Measurements from ENCODE around the gene SPATA31D3.
"Not testable (repeated sequence)": the region's sequence is repeated elsewhere in the genome, so short reads cannot be mapped to it uniquely, and the experiment has no call there.

The SPATA31D3 gene

GRCh38 chr9:81943393-81943792 is at the start of gene SPATA31D3:
SPATA31D3 (plus strand) TSS chr9:81943500; CDS start chr9:81943586, 86 bp downstream.
- not testable (repeated sequence) for DNase-seq (ENCODE audit: low read depth in 2 of 2)

GRCh38 chr9:81893929-81894328 is 49.4 kb upstream of the SPATA31D3 start:
- DNase-seq (ENCODE audit: low read depth in 2 of 2): no peak

- DNase-seq (ENCODE audit: low read depth in 2 of 2): no peak
Measured at GRCh38 chr9:81894891-81895290, 48.4 kb upstream of the SPATA31D3 start.

- DNase-seq (ENCODE audit: low read depth in 2 of 2): no peak
Measured at GRCh38 chr9:81896070-81896469, 47.2 kb upstream of the SPATA31D3 start.

- no peak for DNase-seq (ENCODE audit: low read depth in 2 of 2)
Measured at GRCh38 chr9:81898851-81899250, 44.4 kb upstream of the SPATA31D3 start.

GRCh38 chr9:81902196-81902595 is 41.1 kb upstream of the SPATA31D3 start:
- no peak for DNase-seq (ENCODE audit: low read depth in 2 of 2)

GRCh38 chr9:81902626-81903025 is 40.7 kb upstream of the SPATA31D3 start:
- no peak for DNase-seq (ENCODE audit: low read depth in 2 of 2)

GRCh38 chr9:81906671-81907070 is 36.6 kb upstream of the SPATA31D3 start:
- DNase-seq (ENCODE audit: low read depth in 2 of 2): no peak

GRCh38 chr9:81912135-81912534 is 31.2 kb upstream of the SPATA31D3 start:
- DNase-seq (ENCODE audit: low read depth in 2 of 2): no peak

- DNase-seq (ENCODE audit: low read depth in 2 of 2): no peak
Measured at GRCh38 chr9:81915801-81916505, 27.3 kb upstream of the SPATA31D3 start.

- not testable (repeated sequence) for DNase-seq (ENCODE audit: low read depth in 2 of 2)
Measured at GRCh38 chr9:81918507-81918906, 24.8 kb upstream of the SPATA31D3 start.

GRCh38 chr9:81928305-81928704 is 15.0 kb upstream of the SPATA31D3 start, which contains the start of gene SPATA31D4:
SPATA31D4 (plus strand) TSS chr9:81928428; CDS start chr9:81928514, 86 bp downstream.
- not testable (repeated sequence) for DNase-seq (ENCODE audit: low read depth in 2 of 2)

- not testable (repeated sequence) for DNase-seq (ENCODE audit: low read depth in 2 of 2)
Measured at GRCh38 chr9:81930147-81930546, 13.2 kb upstream of the SPATA31D3 start.

GRCh38 chr9:81933547-81933946 is 9.8 kb upstream of the SPATA31D3 start:
- not testable (repeated sequence) for DNase-seq (ENCODE audit: low read depth in 2 of 2)

- not testable (repeated sequence) for DNase-seq (ENCODE audit: low read depth in 2 of 2)
Measured at GRCh38 chr9:81948650-81949049, 5.3 kb downstream of the SPATA31D3 start.

- no peak for DNase-seq (ENCODE audit: low read depth in 2 of 2)
Measured at GRCh38 chr9:81953096-81953495, 9.8 kb downstream of the SPATA31D3 start.

- DNase-seq (ENCODE audit: low read depth in 2 of 2): no peak
Measured at GRCh38 chr9:81955625-81956024, 12.3 kb downstream of the SPATA31D3 start.

- no peak for DNase-seq (ENCODE audit: low read depth in 2 of 2)
Measured at GRCh38 chr9:81964218-81965171, 21.2 kb downstream of the SPATA31D3 start.

GRCh38 chr9:81968026-81968425 is 24.7 kb downstream of the SPATA31D3 start:
- DNase-seq (ENCODE audit: low read depth in 2 of 2): no peak

- no peak for DNase-seq (ENCODE audit: low read depth in 2 of 2)
Measured at GRCh38 chr9:81969971-81970370, 26.7 kb downstream of the SPATA31D3 start.

- no peak for DNase-seq (ENCODE audit: low read depth in 2 of 2)
Measured at GRCh38 chr9:81971727-81972126, 28.4 kb downstream of the SPATA31D3 start.

GRCh38 chr9:81974764-81975163 is 31.5 kb downstream of the SPATA31D3 start:
- no peak for DNase-seq (ENCODE audit: low read depth in 2 of 2)

GRCh38 chr9:81976351-81976750 is 33.1 kb downstream of the SPATA31D3 start:
- DNase-seq (ENCODE audit: low read depth in 2 of 2): no peak

Data from activated CD8-positive, alpha-beta memory T cell treated with anti-CD3 and anti-CD28 coated beads for 4 hours (primary cell).